ENCODE measurements around the gene LRRC28. TPM values are rescaled to one million over a fixed set of nuclear protein-coding genes. Genes with fewer than 3 reads are reported as not detected.

Gene LRRC28
- total and polyA plus RNA-seq, 9 of the 15 experiments (the other 6 are each of a cell fraction or from before 2014, with no cell fraction given) = 5.5 to 17.4 (median 7.9) TPM

DNA sequence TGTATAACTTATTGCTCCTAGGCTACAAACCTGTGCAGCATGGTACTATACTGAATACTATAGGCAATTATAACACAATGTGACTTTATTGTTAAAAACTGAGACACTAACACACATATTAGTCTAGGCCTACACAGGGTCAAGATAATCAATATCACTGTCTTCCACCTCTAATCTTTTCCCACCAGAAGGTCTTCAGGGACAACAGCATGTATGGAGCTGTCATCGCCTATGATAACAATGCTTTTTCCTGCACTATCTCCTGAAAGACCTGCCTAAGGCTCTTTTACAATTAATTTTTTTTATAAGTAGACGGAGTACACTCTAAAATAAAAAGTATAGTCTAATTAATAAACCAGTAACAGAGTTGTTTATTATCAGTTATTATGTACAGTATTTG, 60.9 kb downstream of the LRRC28 start (continued):
- TF ChIP-seq, protein P1, sequence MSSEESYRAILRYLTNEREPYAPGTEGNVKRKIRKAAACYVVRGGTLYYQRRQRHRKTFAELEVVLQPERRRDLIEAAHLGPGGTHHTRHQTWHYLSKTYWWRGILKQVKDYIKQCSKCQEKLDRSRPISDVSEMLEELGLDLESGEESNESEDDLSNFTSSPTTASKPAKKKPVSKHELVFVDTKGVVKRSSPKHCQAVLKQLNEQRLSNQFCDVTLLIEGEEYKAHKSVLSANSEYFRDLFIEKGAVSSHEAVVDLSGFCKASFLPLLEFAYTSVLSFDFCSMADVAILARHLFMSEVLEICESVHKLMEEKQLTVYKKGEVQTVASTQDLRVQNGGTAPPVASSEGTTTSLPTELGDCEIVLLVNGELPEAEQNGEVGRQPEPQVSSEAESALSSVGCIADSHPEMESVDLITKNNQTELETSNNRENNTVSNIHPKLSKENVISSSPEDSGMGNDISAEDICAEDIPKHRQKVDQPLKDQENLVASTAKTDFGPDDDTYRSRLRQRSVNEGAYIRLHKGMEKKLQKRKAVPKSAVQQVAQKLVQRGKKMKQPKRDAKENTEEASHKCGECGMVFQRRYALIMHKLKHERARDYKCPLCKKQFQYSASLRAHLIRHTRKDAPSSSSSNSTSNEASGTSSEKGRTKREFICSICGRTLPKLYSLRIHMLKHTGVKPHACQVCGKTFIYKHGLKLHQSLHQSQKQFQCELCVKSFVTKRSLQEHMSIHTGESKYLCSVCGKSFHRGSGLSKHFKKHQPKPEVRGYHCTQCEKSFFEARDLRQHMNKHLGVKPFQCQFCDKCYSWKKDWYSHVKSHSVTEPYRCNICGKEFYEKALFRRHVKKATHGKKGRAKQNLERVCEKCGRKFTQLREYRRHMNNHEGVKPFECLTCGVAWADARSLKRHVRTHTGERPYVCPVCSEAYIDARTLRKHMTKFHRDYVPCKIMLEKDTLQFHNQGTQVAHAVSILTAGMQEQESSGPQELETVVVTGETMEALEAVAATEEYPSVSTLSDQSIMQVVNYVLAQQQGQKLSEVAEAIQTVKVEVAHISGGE (CRISPR knock-in tag; IDR thresholded peaks at IDR 0.05) = peak in 1 of 3 experiments; percentile 58; a peak in 2 of 6 replicates
- TF ChIP-seq TCF3 (CRISPR knock-in tag; IDR thresholded peaks at IDR 0.05) = peak; percentile 81
- no peak for TF ChIP-seq NELFE (IDR thresholded peaks at IDR 0.05; ENCODE audit: insufficient read depth, insufficient read length)
- TF ChIP-seq SOX6 (IDR thresholded peaks at IDR 0.05) = peak; percentile 90

DNA sequence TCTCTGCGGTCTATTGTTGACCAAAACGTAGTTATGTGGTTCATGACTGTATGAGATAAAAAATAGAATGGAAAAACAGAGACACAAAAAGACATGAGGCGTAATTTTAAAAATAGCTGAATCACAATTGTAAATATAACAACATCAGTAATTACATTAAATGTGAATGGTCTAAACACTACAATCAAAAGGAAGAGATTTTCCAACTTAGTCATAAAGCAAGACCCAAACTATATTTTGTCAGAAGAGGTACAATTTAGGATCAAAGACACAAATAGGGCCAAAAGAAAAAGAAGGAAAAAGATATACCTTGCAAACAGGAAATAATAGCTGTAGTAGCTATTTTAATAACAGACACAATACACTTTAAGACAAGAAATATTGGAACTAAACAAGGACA, 61.5 kb downstream of the LRRC28 start:
- in situ Hi-C loops (cut with MboI) (no loop called here), intact Hi-C loops (cut with micrococcal nuclease) (no loop called here)
- Histone ChIP-seq H3K4me2 (ENCODE audit: insufficient read depth, low read length) (no peak overlapping the region), H3K9me1 (ENCODE audit: control insufficient read depth, insufficient read depth, low read length) (no peaks in the 10 kb centered on the region), H2AFZ (ENCODE audit: low read depth, low read length) (no peak overlapping the region), H4K20me1 (replicated peaks; ENCODE audit: control insufficient read depth, insufficient read depth, low read length) (no peaks in the 10 kb centered on the region), H3K79me2 (ENCODE audit: control insufficient read depth, insufficient read depth, low read length) (no peaks in the 10 kb centered on the region), H3K9me3 (replicated peaks; ENCODE audit: control insufficient read depth, insufficient read depth, low read depth, low read length) (no peaks in the 10 kb centered on the region), H3K9ac (ENCODE audit: insufficient read depth in 1 of 2, low read depth in 2 of 2, low read length in 2 of 2) (no peak overlapping the region), H3K27me3 (ENCODE audit: control insufficient read depth in 2 of 2, insufficient read depth in 2 of 2, low read length in 2 of 2) (no peaks in the 10 kb centered on the region), H3K27ac (ENCODE audit: extremely low read depth, low read depth, low read length) (no peak overlapping the region), H3K4me3 (no peak overlapping the region), H3K36me3 (ENCODE audit: control insufficient read depth, insufficient read depth, low read length) (no peaks in the 10 kb centered on the region), H3K4me1 (replicated peaks in 1 of 2; ENCODE audit: control insufficient read depth in 2 of 2, insufficient read depth in 2 of 2, low read length in 2 of 2) (peaks cover 0 to 2% of the 10 kb centered on the region in 2 experiments; a peak in 1 of 5 replicates)
- ChIA-PET POLR2A (no interaction called here), CTCF (ENCODE audit: low intra/inter-chr PET ratio) (no interaction called here)
- BruUV-seq (replicated peaks) = no TSS peak
- 24% methylated on average over 3 of the region's 3 CpGs for WGBS (ENCODE audit: insufficient coverage, low coverage, missing lambda C conversion rate)
- FAIRE-seq (no peak), ATAC-seq (no peak), DNase-seq (ENCODE audit: extremely low read depth in 1 of 4, low spot score in 3 of 4) (no peak)
- TF ChIP-seq, protein P2, sequence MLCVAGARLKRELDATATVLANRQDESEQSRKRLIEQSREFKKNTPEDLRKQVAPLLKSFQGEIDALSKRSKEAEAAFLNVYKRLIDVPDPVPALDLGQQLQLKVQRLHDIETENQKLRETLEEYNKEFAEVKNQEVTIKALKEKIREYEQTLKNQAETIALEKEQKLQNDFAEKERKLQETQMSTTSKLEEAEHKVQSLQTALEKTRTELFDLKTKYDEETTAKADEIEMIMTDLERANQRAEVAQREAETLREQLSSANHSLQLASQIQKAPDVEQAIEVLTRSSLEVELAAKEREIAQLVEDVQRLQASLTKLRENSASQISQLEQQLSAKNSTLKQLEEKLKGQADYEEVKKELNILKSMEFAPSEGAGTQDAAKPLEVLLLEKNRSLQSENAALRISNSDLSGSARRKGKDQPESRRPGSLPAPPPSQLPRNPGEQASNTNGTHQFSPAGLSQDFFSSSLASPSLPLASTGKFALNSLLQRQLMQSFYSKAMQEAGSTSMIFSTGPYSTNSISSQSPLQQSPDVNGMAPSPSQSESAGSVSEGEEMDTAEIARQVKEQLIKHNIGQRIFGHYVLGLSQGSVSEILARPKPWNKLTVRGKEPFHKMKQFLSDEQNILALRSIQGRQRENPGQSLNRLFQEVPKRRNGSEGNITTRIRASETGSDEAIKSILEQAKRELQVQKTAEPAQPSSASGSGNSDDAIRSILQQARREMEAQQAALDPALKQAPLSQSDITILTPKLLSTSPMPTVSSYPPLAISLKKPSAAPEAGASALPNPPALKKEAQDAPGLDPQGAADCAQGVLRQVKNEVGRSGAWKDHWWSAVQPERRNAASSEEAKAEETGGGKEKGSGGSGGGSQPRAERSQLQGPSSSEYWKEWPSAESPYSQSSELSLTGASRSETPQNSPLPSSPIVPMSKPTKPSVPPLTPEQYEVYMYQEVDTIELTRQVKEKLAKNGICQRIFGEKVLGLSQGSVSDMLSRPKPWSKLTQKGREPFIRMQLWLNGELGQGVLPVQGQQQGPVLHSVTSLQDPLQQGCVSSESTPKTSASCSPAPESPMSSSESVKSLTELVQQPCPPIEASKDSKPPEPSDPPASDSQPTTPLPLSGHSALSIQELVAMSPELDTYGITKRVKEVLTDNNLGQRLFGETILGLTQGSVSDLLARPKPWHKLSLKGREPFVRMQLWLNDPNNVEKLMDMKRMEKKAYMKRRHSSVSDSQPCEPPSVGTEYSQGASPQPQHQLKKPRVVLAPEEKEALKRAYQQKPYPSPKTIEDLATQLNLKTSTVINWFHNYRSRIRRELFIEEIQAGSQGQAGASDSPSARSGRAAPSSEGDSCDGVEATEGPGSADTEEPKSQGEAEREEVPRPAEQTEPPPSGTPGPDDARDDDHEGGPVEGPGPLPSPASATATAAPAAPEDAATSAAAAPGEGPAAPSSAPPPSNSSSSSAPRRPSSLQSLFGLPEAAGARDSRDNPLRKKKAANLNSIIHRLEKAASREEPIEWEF (CRISPR knock-in tag; IDR thresholded peaks at IDR 0.05) = 0 out of 2 replicates have a peak, but pooled peaks have one; percentile 0
- TF ChIP-seq ZNF316 (IDR thresholded peaks at IDR 0.05) = no peak
- peak; percentile 99 for TF ChIP-seq ZNF507 (tag; conservative IDR thresholded peaks at IDR 0.05)
- no peak for TF ChIP-seq NEUROD1 (IDR thresholded peaks at IDR 0.05; ENCODE audit: borderline replicate concordance, low read depth, low read length, partially characterized antibody)
- peak; percentile 85 for TF ChIP-seq ZNF354B (CRISPR knock-in tag; IDR thresholded peaks at IDR 0.05)
- TF ChIP-seq, protein P3, sequence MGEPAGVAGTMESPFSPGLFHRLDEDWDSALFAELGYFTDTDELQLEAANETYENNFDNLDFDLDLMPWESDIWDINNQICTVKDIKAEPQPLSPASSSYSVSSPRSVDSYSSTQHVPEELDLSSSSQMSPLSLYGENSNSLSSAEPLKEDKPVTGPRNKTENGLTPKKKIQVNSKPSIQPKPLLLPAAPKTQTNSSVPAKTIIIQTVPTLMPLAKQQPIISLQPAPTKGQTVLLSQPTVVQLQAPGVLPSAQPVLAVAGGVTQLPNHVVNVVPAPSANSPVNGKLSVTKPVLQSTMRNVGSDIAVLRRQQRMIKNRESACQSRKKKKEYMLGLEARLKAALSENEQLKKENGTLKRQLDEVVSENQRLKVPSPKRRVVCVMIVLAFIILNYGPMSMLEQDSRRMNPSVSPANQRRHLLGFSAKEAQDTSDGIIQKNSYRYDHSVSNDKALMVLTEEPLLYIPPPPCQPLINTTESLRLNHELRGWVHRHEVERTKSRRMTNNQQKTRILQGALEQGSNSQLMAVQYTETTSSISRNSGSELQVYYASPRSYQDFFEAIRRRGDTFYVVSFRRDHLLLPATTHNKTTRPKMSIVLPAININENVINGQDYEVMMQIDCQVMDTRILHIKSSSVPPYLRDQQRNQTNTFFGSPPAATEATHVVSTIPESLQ (CRISPR knock-in tag; IDR thresholded peaks at IDR 0.05) = no peak

All from K562 (cell line).